Testis (tissue), 2 donors: ENCODE results near the gene DCAF17.

ENCODE experiments used
- POLR2A ChIP-seq: fragments of 450-650 bp; IDR thresholded peaks from one replicate; pipeline ENCODE4 v1.6.1; 2017; ENCODE audit warnings: antibody characterized with exemption, mild to moderate bottlenecking, moderate library complexity
- TF ChIP-seq, protein P1 (sequence below), 3 experiments: fragments of 450-650 bp in 2 of 3; fragments of 200-600 bp in 1 of 3; sonication (generic) in 1 of 3; IDR thresholded peaks; one replicate each; pipeline ENCODE4 v1.5.1; 2016 to 2019; ENCODE audit warnings: antibody characterized with exemption in 3 of 3, mild to moderate bottlenecking in 2 of 3, moderate library complexity in 1 of 3

DNA sequence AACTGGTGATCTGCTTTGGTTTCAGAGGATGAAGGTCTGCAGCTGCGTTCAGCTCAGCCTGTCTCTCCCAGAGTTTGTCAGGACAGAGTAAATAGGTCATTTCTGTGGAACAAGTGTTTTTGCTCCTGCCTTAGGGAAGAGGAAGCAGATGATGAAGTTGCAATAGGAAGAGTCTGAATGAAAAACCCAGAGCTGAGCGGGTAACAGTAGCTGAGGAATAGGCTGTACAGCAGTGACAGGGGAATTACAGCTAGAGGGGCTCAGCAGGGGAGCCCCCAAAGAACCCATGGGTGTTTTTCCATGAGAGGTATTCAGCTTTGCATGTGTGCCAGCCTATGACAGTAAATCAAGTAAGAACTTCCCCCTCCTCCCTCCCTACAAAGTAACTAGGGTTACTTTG, 78.0 kb downstream of the DCAF17 start:
- no peak for TF ChIP-seq POLR2A
- TF ChIP-seq, protein P1, sequence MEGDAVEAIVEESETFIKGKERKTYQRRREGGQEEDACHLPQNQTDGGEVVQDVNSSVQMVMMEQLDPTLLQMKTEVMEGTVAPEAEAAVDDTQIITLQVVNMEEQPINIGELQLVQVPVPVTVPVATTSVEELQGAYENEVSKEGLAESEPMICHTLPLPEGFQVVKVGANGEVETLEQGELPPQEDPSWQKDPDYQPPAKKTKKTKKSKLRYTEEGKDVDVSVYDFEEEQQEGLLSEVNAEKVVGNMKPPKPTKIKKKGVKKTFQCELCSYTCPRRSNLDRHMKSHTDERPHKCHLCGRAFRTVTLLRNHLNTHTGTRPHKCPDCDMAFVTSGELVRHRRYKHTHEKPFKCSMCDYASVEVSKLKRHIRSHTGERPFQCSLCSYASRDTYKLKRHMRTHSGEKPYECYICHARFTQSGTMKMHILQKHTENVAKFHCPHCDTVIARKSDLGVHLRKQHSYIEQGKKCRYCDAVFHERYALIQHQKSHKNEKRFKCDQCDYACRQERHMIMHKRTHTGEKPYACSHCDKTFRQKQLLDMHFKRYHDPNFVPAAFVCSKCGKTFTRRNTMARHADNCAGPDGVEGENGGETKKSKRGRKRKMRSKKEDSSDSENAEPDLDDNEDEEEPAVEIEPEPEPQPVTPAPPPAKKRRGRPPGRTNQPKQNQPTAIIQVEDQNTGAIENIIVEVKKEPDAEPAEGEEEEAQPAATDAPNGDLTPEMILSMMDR (IDR thresholded peaks at IDR 0.05) = no peak
